B cell (primary cell): ENCODE data around the gene PHACTR4. TPM values are rescaled to one million over a fixed set of nuclear protein-coding genes. Genes with fewer than 3 reads are reported as not detected.

Source experiments
- ATAC-seq: fragments of 200-7000 bp; cut with Tn5 transposase; one replicate; pipeline ENCODE4 v1.10.0; 2021; ENCODE audit warnings: low read depth, mild to moderate bottlenecking, moderate number of reproducible peaks, moderate library complexity
- CTCF ChIA-PET: fragments of 350-600 bp; sonication (Branson Sonifier 250); formaldehyde crosslinking; loops from one replicate; lab custom pipeline; 2021; ENCODE audit warnings: antibody characterized with exemption, inconsistent platforms; lab: Charles Lee
- POLR2A ChIA-PET: fragments of 350-600 bp; sonication (Branson Sonifier 250); formaldehyde crosslinking; loops from one replicate; lab custom pipeline; 2021; ENCODE audit warnings: antibody characterized with exemption; lab: Charles Lee
- DNase-seq: peaks from one replicate; pipeline ENCODE4 v3.0.0; 2013
- H2AFZ ChIP-seq: 2 replicates; pipeline ENCODE4 v1.6.1; 2012; ENCODE audit warnings: mild to moderate bottlenecking, low read depth, low read length; ENCODE audit not compliant: insufficient read depth, poor library complexity, severe bottlenecking
- H3K27ac ChIP-seq, 2 donors: 1 replicate in 1 of 2; 2 replicates in 1 of 2; pipeline ENCODE4 v1.5.1; 2012 to 2013; ENCODE audit warnings: low read length in 2 of 2, mild to moderate bottlenecking in 2 of 2, moderate library complexity in 1 of 2
- H3K27me3 ChIP-seq, 4 experiments: fragments of 200-600 bp in 1 of 4; sonication (generic) in 1 of 4; replicated peaks in 1 of 4; 1 replicate in 2 of 4; 2 replicates in 2 of 4; pipeline versions ENCODE4 v1.6.1 to v1.7.0; 2013 to 2016; ENCODE audit warnings: low read length in 3 of 4, mild to moderate bottlenecking in 2 of 4, mixed read lengths in 1 of 4, moderate library complexity in 1 of 4; ENCODE audit not compliant: insufficient read depth in 4 of 4, control insufficient read depth in 3 of 4; ENCODE audit errors: control extremely low read depth in 1 of 4
- H3K36me3 ChIP-seq, 2 experiments: replicated peaks in 1 of 2; 1 replicate in 1 of 2; 2 replicates in 1 of 2; pipeline versions ENCODE4 v1.6.1 to v1.7.1; 2013; ENCODE audit warnings: low read length in 1 of 2; ENCODE audit not compliant: insufficient read depth in 2 of 2, control insufficient read depth in 1 of 2; ENCODE audit errors: control extremely low read depth in 1 of 2, extremely low read depth in 1 of 2
- H3K4me1 ChIP-seq, 2 donors: fragments of 200-600 bp in 1 of 2; sonication (generic) in 1 of 2; 1 replicate in 1 of 2; 2 replicates in 1 of 2; pipeline versions ENCODE4 v1.5.1 to v1.6.1; 2013 to 2017; ENCODE audit warnings: low read length in 2 of 2; ENCODE audit not compliant: control insufficient read depth in 2 of 2, insufficient read depth in 2 of 2
- H3K4me2 ChIP-seq: replicated peaks from 2 replicates; pipeline ENCODE3; 2012; ENCODE audit warnings: mild to moderate bottlenecking, low read depth, low read length; ENCODE audit not compliant: poor library complexity, severe bottlenecking
- H3K4me3 ChIP-seq, 5 experiments: fragments of 200-600 bp in 1 of 5; sonication (generic) in 1 of 5; 1 replicate in 3 of 5; 2 replicates in 2 of 5; pipeline versions ENCODE4 v1.5.1 to v1.7.0; 2011 to 2016; ENCODE audit warnings: low read length in 4 of 5, mild to moderate bottlenecking in 4 of 5, low read depth in 2 of 5, control low read depth in 1 of 5, moderate library complexity in 1 of 5; ENCODE audit not compliant: insufficient read depth in 1 of 5; ENCODE audit errors: control extremely low read depth in 1 of 5, extremely low read depth in 1 of 5
- H3K79me2 ChIP-seq: fragments of 200-600 bp; sonication (generic); one replicate; pipeline ENCODE4 v1.6.0; 2016; ENCODE audit warnings: low read length; ENCODE audit not compliant: control insufficient read depth, insufficient read depth
- H3K9ac ChIP-seq: fragments of 200-600 bp; sonication (generic); 2 replicates; pipeline ENCODE4 v1.6.1; 2017; ENCODE audit warnings: mild to moderate bottlenecking, low read length, moderate library complexity
- H3K9me3 ChIP-seq, 3 donors: one replicate each; pipeline versions ENCODE4 v1.6.1 to v1.7.1; 2013; ENCODE audit warnings: low read length in 2 of 3; ENCODE audit not compliant: control insufficient read depth in 2 of 3, insufficient read depth in 1 of 3; ENCODE audit errors: control extremely low read depth in 1 of 3
- H4K20me1 ChIP-seq: 2 replicates; pipeline ENCODE4 v1.6.0; 2012; ENCODE audit warnings: mild to moderate bottlenecking, low read length; ENCODE audit not compliant: insufficient read depth, control insufficient read depth, poor library complexity, severe bottlenecking
- H3K27ac Mint-ChIP-seq: one replicate; pipeline ENCODE4 v1.8.0; 2021; ENCODE audit warnings: mixed read lengths
- H3K27me3 Mint-ChIP-seq: one replicate; pipeline ENCODE4 v1.8.0; 2021; ENCODE audit warnings: mixed read lengths
- H3K4me1 Mint-ChIP-seq: one replicate; pipeline ENCODE4 v1.8.0; 2021; ENCODE audit warnings: mixed read lengths
- H3K4me3 Mint-ChIP-seq: one replicate; pipeline ENCODE4 v1.8.0; 2021; ENCODE audit warnings: mixed read lengths
- H3K9me3 Mint-ChIP-seq: one replicate; pipeline ENCODE4 v1.8.0; 2022; ENCODE audit warnings: mixed read lengths; ENCODE audit not compliant: insufficient read depth
- CTCF ChIP-seq: fragments of 200-600 bp; IDR thresholded peaks from one replicate; pipeline ENCODE4 v1.8.0; 2022; ENCODE audit warnings: antibody characterized with exemption, mild to moderate bottlenecking
- EZH2 ChIP-seq: IDR thresholded peaks from 2 replicates; pipeline ENCODE4 v1.6.1; 2012; ENCODE audit warnings: borderline replicate concordance, low read depth, mild to moderate bottlenecking, moderate library complexity, low read length; ENCODE audit not compliant: insufficient read depth, poor library complexity, severe bottlenecking
- WGBS: methylation state at CpG from one replicate; pipeline ENCODE4 v1.1.5; 2013; ENCODE audit warnings: missing lambda C conversion rate; ENCODE audit not compliant: insufficient coverage; 5-methylcytosine and 5-hydroxymethylcytosine counted together
- intact Hi-C: fragments of 100-400 bp; cut with micrococcal nuclease; formaldehyde crosslinking; loops from one replicate; pipeline ENCODE4 v1.10.0; 2022
- polyA plus RNA-seq: library from polyadenylated mRNA; depleted of rRNA; stranded (reverse); fragments of >200 nt; gene quantifications from 2 replicates; pipeline ENCODE4 v1.2.3, GENCODE V29; 2012
- total RNA-seq, 2 donors: library from RNA; stranded (reverse); fragments of 120-200 nt in 1 of 2; gene quantifications; 1 replicate in 1 of 2; 2 replicates in 1 of 2; pipeline versions ENCODE4 v1.2.3 to v1.2.4, GENCODE V29; 2013 to 2022

Gene PHACTR4
- total and polyA plus RNA-seq, 2 donors (not counting 1 experiment from before 2014, with no cell fraction given) = 9.8 to 41.6 TPM

GRCh38 chr1:28329395-28330153, 40.0 kb upstream of the PHACTR4 start:
- Histone ChIP-seq H2AFZ (peak overlapping the region; percentile 77), H4K20me1 (no peaks in the 10 kb centered on the region), H3K27me3 (no peaks in the 10 kb centered on the region), H3K27ac (peak overlapping the region; percentile 91 to 99), H3K4me3 (peak overlapping the region; percentile 72 to 93 (median 80)), H3K4me1 (peaks cover 34 to 41% of the 10 kb centered on the region in 2 donors), H3K36me3 (peaks cover 5 to 37% of the 10 kb centered on the region in 2 experiments), H3K9me3 (peaks cover 0 to 14% (median 0%) of the 10 kb centered on the region in 3 donors), H3K4me2 (peak overlapping the region; percentile 88), H3K79me2 (peaks cover 37% of the 10 kb centered on the region), H3K9ac (peak overlapping the region; percentile 95)
- peaks cover 45% of the 10 kb centered on the region for H3K4me1 Mint-ChIP-seq
- H3K9me3 Mint-ChIP-seq = no peaks in the 10 kb centered on the region
- no peaks in the 10 kb centered on the region for H3K27me3 Mint-ChIP-seq
- peak overlapping the region; percentile 99 for H3K27ac Mint-ChIP-seq
- DNase-seq (peak; percentile 67), ATAC-seq (no peak)
- ChIA-PET CTCF (interaction anchor here (0.5 to 6.2 kb wide), 6 partner anchors 30 to 157 kb away, joined by 3 to 53 read pairs (median 4); no protein-coding TSS in a partner anchor), POLR2A (interaction anchor here (0.6 to 2.2 kb wide), 21 partner anchors 9 to 1988 kb away, joined by 3 to 19 read pairs (median 5); partner anchors contain the start of genes ATP5IF1, EYA3, GMEB1 and PHACTR4)
- peak overlapping the region; percentile 91 for H3K4me3 Mint-ChIP-seq
- TF ChIP-seq EZH2 = no peak
- intact Hi-C loops = loop anchor here (1.0 to 5.0 kb wide), 5 partner anchors 39 to 557 kb away; partner anchors contain the start of genes PHACTR4, STX12 and YTHDF2
- WGBS = 32% methylated on average over 26 of the region's 29 CpGs

GRCh38 chr1:28338897-28339296, 30.6 kb upstream of the PHACTR4 start:
- Histone ChIP-seq H3K27ac (no peak overlapping the region), H3K79me2 (peaks cover 4% of the 10 kb centered on the region), H3K4me2 (no peak overlapping the region), H3K27me3 (no peaks in the 10 kb centered on the region), H3K9me3 (no peaks in the 10 kb centered on the region), H4K20me1 (no peaks in the 10 kb centered on the region), H3K9ac (no peak overlapping the region), H3K4me1 (no peaks in the 10 kb centered on the region), H2AFZ (no peak overlapping the region), H3K4me3 (no peak overlapping the region), H3K36me3 (peaks cover 4 to 18% of the 10 kb centered on the region in 2 experiments)
- intact Hi-C loops = no loop called here
- ATAC-seq (no peak), DNase-seq (no peak)
- CTCF ChIA-PET = no interaction called here
- Mint-ChIP-seq H3K4me3 (no peak overlapping the region), H3K9me3 (no peaks in the 10 kb centered on the region), H3K27me3 (no peaks in the 10 kb centered on the region), H3K27ac (no peak overlapping the region), H3K4me1 (no peaks in the 10 kb centered on the region)
- TF ChIP-seq EZH2 (no peak), CTCF (no peak)
- POLR2A ChIA-PET = no interaction called here
- 100% methylated on average over 1 of the region's 3 CpGs for WGBS
